ENCODE data around the gene OXNAD1. TPM values are rescaled to one million over a fixed set of nuclear protein-coding genes. Genes with fewer than 3 reads are reported as not detected.

OXNAD1 gene
- total RNA-seq, 3 donors from 2014 or later: 13.1 to 22.8 (median 15.7) TPM

DNA sequence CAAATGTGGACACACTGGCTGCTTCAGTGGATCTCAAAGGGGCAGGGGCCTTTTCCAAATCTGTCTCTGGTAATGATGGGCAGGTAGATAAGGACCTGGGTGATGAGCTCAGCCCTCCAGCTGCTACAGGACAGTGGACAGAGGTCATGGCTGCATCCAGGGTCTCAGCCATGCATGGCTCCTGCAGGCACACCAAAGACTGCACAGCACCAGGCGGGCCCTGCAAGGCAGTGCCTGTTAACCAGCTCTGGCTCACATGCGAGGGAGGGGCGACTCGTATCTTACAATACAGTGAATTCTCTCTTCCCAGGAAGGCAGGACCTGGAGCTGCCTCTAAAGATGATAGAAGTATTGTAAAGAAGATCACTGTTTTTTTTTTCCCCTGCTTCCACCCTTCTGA is 58.7 kb downstream of the OXNAD1 start:
- H3K4me3 ChIP-seq: no peak overlapping the region
- TF ChIP-seq POLR2AphosphoS5 (IDR thresholded peaks at IDR 0.05): no peak
- TF ChIP-seq POLR2A (IDR thresholded peaks at IDR 0.05): no peak
- TF ChIP-seq, protein P1, sequence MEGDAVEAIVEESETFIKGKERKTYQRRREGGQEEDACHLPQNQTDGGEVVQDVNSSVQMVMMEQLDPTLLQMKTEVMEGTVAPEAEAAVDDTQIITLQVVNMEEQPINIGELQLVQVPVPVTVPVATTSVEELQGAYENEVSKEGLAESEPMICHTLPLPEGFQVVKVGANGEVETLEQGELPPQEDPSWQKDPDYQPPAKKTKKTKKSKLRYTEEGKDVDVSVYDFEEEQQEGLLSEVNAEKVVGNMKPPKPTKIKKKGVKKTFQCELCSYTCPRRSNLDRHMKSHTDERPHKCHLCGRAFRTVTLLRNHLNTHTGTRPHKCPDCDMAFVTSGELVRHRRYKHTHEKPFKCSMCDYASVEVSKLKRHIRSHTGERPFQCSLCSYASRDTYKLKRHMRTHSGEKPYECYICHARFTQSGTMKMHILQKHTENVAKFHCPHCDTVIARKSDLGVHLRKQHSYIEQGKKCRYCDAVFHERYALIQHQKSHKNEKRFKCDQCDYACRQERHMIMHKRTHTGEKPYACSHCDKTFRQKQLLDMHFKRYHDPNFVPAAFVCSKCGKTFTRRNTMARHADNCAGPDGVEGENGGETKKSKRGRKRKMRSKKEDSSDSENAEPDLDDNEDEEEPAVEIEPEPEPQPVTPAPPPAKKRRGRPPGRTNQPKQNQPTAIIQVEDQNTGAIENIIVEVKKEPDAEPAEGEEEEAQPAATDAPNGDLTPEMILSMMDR (IDR thresholded peaks at IDR 0.05): no peak
- no peak overlapping the region for H3K27ac ChIP-seq
- H3K27me3 ChIP-seq: no peaks in the 10 kb centered on the region
- intact Hi-C loops (cut with DNase I; ENCODE audit: low total_unique reads): no loop called here
- H3K4me1 ChIP-seq: no peaks in the 10 kb centered on the region
- no peaks in the 10 kb centered on the region for H3K36me3 ChIP-seq
- DNase-seq (ENCODE audit: low spot score in 2 of 2): no peak
- H3K9me3 ChIP-seq: no peaks in the 10 kb centered on the region

DNA sequence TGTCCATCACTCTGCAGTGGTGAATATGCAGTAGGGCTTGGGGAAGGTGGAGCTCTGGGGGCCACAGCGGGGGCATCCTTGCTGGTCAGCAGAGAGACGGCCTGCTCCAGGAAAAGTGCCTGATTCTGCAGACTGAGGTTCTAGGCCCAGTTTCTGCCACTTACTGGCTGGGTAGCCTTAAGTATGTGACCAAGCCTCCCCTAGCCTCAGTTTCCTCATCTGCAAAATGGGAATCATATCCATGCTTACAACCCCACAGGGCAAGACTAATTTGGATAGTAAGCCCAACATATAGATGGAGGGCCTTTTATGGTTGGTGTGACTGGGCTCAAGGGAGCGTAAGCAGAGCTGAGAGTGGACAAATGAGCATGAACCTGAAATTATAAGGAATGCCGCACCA is 60.8 kb downstream of the OXNAD1 start:
- Histone ChIP-seq H3K36me3 (no peaks in the 10 kb centered on the region), H3K27ac (no peak overlapping the region), H3K4me3 (no peak overlapping the region), H3K9me3 (no peaks in the 10 kb centered on the region), H3K4me1 (no peaks in the 10 kb centered on the region), H3K27me3 (no peaks in the 10 kb centered on the region)
- no peak for DNase-seq (ENCODE audit: low spot score in 2 of 2)
- intact Hi-C loops (cut with DNase I; ENCODE audit: low total_unique reads): no loop called here
- TF ChIP-seq POLR2A (IDR thresholded peaks at IDR 0.05): no peak
- TF ChIP-seq POLR2AphosphoS5 (IDR thresholded peaks at IDR 0.05): no peak
- TF ChIP-seq, protein P1 (IDR thresholded peaks at IDR 0.05): no peak

DNA sequence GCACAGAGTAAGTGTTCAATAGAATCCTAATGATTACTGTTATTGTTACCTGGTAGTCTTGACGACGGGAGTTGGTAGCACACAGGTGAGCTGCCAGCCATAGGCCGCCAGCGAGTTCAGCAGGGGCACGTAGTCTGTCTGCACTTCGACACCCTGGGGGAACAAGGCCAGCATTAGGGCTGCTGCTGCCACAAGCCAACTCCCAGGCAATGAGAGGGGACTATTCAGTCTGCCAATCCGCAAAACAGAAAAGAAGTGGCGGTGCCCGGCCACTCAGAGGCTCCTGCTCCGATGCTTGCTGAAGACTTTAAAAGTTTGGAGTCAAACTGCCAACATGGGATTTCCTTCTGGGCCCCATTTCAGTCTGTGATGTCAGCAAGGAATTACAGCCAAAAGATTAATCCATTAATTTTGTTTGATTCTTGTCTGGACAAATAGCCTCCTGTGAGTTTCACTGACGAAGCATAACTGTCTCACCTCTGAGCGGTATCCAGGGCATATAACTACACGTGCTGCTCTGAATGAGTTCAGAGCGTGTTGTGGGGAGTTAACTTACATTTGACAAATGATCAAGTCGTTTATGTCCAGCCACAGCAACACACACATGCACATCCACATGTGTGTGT is 61.8 kb downstream of the OXNAD1 start:
- Histone ChIP-seq H3K4me1 (no peaks in the 10 kb centered on the region), H3K27ac (no peak overlapping the region), H3K27me3 (no peaks in the 10 kb centered on the region), H3K9me3 (peaks cover 0 to 7% of the 10 kb centered on the region in 2 donors), H3K36me3 (no peaks in the 10 kb centered on the region), H3K4me3 (no peak overlapping the region)
- no peak for DNase-seq (ENCODE audit: low spot score in 2 of 2)
- TF ChIP-seq POLR2AphosphoS5 (IDR thresholded peaks at IDR 0.05): no peak
- TF ChIP-seq, protein P1 (IDR thresholded peaks at IDR 0.05): no peak
- TF ChIP-seq POLR2A (IDR thresholded peaks at IDR 0.05): no peak
- intact Hi-C loops (cut with DNase I; ENCODE audit: low total_unique reads): no loop called here

DNA sequence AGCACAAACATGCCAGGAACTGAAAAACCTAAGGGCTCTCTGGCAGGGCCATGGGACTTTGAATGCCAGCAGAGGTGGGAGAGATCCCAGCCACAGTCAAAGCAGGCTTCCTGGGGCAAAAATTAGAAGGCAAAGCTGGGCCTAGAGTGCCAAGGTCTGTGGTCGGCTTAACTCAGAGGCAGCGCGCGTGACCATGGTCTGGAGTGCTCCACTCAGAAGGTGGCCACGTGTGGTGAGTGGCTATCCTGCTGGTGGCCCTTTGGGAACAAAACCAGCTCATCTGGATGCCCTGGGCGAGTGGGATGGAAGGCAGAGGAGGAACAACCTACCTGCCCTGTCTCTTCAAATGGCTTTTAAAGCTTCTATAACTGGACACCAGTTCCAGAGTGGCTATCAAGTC is 63.1 kb downstream of the OXNAD1 start:
- no peak for DNase-seq (ENCODE audit: low spot score in 2 of 2)

More for the DNA sequence above, 63.1 kb downstream of the OXNAD1 start:
- intact Hi-C loops (cut with DNase I; ENCODE audit: low total_unique reads): no loop called here
- no peak overlapping the region for H3K27ac ChIP-seq
- no peaks in the 10 kb centered on the region for H3K27me3 ChIP-seq
- H3K36me3 ChIP-seq: no peaks in the 10 kb centered on the region
- H3K4me1 ChIP-seq: no peaks in the 10 kb centered on the region
- H3K9me3 ChIP-seq: peaks cover 0 to 7% of the 10 kb centered on the region in 2 donors
- TF ChIP-seq POLR2AphosphoS5 (IDR thresholded peaks at IDR 0.05) (no peak), POLR2A (IDR thresholded peaks at IDR 0.05) (no peak)
- TF ChIP-seq, protein P1 (IDR thresholded peaks at IDR 0.05): no peak
- H3K4me3 ChIP-seq: no peak overlapping the region
